NCI-H146 treated with DMSO at 0.1 percent for 48 hours (cell line): ENCODE measurements around the gene ZFYVE19.

Source experiments
- DNase-seq: peaks from one replicate; lab custom pipeline; 2025; ENCODE audit not compliant: unreplicated experiment; lab: John Stamatoyannopoulos, UW

The ZFYVE19 gene

GRCh38 chr15:40807028-40807887 is at the start of gene ZFYVE19, which contains the start of gene DNAJC17:
ZFYVE19 (plus strand) TSS chr15:40807089; CDS start chr15:40807590, 501 bp downstream.
DNAJC17 (minus strand) TSS chr15:40807473; CDS start chr15:40807446, 27 bp downstream.
- DNase-seq, result peak; percentile 87

DNA sequence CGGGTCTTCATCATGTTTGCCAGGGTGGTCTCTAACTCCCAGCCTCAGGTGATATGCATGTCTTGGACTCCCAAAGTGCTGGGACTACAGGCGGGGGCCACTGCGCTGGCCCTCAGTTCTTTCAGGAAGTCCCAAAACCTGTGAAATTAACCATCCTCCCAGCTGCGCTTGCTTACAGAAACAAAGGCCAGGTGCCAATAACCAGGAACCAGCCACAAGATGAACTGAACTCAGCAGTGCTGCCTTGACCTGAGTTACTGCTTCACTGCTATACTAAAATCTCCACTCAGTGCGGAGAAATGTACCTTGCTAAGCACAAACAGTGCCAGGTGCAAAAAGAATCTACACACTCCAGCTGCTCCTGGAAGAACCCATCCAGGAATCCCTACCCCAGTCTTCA is 46.9 kb upstream of the ZFYVE19 start:
- DNase-seq, result no peak

GRCh38 chr15:40762919-40763800 is 43.7 kb upstream of the ZFYVE19 start:
- DNase-seq, result peak; percentile 60

GRCh38 chr15:40763801-40764628 is 42.9 kb upstream of the ZFYVE19 start, which contains the start of gene GCHFR:
GCHFR (plus strand) TSS chr15:40764068; CDS start chr15:40764181, 113 bp downstream.
- DNase-seq, result no peak

DNA sequence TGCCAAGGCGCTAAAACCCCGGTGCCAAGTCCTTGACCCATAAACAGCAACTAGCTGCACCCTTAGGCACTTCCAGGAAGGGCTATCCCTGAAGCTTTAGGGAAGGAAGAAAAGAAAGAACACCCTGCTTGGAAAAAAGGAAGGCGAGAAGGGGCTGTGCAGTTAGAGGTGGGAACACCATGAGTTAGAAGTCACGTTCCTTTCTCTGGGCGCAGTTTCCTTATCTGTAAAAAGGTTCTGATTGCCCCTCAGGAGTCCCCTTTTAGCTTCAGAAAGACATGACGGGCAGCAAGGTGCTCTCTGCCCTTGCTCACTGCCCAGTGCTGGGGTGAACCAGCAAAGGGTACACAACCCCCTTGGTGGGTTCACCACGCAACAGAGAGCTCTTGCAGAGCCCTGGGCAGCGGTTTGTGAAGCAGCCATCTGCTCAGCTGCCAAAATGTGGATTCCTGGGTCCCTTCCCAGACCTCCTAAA is 42.2 kb upstream of the ZFYVE19 start:
- DNase-seq, result no peak

DNA sequence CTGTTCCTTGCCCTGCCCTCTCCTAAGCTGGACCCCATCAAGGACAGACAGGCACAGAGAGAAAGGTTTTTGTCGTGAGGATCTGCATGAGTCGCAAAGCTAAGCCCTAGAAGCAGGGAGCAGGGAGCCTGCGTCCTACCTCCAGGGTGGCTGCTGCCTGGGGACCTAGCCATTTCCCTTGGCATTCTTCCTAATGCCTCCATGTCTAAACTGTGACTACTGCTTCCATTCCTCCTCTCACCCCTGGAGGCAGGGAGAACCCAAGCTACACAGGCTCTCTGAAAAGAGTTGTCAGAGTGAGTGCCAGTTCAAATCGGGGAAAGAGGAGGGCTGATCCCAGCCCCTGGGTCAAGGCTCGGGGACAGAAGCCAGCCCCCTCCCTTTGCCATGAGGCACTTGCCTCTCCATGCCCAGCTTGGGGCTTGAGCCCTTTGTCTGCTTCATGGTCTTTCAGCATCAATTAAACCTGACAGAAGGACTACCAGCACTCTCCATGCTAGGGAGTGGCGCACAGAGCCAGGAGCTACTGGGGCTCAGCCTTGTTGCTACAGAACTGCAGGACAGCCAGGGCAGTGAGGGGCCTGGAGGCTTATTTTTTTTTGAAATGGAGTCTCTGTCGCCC is 40.6 kb upstream of the ZFYVE19 start:
- no peak for DNase-seq

DNA sequence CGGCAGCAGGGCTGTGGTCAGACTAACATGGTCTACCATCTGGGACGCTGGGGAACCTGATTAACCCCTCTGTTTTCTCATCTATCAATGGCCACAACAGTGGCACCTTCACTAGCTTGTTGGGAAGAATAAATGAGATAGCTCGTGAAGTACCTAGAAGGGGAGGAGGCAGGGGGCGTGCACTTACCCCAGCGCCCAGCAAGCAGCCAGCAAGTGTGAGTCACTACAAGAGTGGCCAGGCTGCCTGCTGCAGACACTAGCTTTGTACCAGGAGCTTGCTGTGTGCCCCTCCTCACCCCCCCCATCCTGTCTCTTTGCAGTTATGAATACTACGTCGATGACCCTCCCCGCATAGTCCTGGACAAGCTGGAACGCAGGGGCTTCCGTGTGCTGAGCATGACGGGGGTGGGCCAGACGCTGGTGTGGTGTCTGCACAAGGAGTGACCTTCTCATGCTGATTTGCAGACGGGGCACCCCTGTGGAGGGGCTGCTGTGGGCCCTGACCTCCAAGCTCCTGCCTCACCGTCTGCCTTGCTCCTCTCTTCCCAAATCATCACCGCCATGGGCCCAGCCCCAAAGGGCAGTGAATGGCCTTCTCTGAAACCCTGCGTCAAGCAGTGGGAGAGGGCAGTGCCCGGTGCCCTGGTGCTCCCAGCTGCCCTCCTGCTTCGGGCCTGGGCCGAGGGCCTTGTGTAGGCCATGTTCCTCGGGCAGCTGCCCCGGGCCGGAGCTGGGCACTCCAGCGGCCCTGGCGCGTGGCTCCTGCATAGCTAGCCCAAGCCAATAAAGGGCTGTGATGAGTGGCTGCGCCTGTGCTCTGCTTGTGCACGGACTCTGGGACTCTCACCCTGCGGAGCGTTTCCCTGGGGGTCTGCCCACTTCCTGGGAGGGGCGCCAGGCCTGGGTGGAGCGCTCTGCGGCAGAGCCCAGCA is 39.7 kb upstream of the ZFYVE19 start:
- DNase-seq, result no peak

DNA sequence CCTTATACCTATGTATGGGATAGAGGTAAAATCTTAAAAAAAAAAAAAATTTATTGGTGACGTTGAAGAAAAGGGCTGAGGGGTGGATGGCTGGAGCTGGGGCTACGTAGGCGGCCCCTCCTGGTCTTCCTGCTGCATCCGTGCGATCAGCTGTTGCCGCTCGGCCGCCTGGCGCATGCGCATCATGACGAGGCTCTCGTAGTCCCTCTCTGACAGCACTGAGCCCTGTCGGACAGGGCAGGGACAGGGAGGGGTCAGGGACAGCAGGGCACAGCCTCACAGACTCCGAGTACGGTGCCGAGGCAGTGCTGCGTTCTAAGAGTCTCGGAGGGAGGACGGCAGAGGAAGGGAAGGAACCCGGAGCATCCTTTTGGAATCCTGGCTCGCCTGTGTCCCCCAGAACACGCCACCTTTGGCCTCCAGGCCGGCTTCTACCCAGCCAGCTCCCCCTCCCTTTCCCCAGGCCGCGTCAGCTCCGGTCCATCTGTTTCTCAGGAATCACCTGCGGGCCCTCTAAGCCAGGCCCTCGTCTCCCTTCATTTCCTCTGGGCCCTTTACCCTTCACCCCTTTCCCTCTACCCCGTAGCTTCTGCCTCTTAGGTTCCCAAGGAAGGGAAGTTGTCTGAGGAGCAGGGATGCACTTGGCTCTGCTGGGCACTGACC is 38.9 kb upstream of the ZFYVE19 start:
- DNase-seq, result no peak

DNA sequence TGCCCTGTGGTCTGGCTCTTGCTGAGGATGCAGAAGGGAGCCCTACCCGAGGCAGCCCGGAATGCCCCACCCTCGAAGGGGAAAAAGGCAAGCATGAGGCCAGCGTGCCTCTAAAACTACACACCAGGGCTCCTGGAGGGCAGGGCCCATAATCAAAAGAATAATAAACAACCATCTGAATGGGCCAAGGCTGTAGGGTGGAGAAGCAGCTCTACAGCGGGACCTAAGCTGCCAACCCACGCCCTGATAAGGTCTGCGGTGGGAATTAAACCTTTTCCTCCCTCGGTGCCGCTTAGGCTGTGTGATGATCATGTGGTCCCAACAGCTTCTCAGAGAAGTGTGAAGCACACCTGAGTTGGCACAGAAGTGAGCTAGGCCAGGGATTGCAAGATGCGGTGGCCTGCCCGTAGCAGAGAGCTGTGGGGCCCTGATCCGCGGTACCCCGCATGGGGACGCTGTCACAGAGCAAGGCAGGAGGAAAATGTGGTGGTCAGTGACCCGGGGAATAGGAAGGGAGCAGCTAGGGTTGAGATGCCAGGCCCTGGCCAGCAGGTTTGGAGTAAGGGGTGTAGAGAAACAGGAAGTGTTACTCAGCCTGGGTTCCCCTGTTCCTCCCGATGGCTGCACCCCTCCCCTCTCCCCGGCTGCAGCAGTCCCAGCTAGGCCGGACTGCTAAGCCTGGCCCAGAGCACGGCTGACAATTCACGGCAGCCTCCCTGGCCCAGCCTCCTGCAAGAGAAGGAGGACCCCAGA is 38.2 kb upstream of the ZFYVE19 start:
- no peak for DNase-seq

GRCh38 chr15:40769274-40770146 is 37.4 kb upstream of the ZFYVE19 start, which contains the start of gene C15orf62:
C15orf62 (plus strand) TSS chr15:40769980; CDS start chr15:40770496, 516 bp downstream.
- DNase-seq, result no peak

GRCh38 chr15:40770147-40770721 is 36.7 kb upstream of the ZFYVE19 start:
- DNase-seq, result no peak

DNA sequence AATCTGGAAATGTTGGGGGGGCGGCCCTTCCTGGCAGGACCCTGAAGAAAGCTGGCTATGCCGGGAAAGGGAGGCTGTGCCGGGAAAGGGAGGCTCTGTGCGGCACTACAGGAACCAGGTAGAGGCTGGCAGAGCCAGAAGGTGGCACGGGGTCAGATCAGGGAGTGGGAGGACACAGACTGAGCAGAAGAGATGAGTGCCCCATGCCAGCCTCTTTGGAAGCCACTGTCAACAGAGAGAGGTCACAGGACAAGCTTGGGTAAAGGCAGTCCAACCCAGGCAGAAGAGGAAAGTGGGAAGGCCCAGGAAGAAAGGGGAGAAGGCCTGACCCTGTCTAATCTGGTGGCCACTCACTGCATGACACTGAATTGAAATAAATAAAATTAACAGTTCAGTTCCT is 35.6 kb upstream of the ZFYVE19 start:
- no peak for DNase-seq

DNA sequence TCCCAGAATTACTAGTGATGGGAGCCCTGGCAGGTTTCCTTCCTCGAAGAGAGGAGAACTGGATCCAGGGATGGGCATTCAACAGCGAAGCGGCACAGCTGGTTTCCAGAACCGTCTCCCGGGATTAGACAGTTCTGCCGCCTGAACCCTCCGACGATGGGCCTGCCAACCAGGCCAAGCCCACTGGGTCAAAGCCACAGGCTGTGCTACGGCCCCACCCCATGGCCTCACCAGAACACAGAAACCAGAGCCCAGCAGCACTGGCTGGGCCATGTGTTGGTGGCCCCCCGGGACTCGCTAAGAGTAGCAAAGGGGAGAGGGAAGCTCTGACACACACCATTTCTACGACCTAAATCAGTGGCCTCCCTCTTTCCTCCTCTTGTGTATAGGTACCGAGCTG is 34.9 kb upstream of the ZFYVE19 start:
- no peak for DNase-seq

- no peak for DNase-seq
Measured at GRCh38 chr15:40773496-40773895, 33.4 kb upstream of the ZFYVE19 start.

DNA sequence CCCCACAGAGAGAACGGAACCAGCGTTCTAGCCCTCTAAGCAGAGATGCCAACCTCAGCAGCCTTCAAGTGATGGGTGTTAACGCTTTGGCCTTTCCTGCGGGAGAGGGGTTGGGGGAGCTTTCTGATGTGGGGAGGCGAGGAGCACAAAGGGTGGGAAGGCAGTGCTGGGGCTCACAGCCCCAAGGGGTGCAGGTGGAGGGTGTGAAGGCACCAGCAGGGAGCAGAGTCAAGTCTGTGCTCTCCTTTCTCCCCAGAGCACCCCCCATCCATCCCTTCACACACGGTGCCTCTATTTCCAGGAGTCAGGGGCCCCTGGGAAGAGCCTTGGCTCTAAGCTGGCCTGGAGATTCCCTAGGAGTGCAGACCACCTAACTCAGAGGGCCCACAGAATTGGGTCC is 33.0 kb upstream of the ZFYVE19 start:
- no peak for DNase-seq

GRCh38 chr15:40775007-40775406 is 31.9 kb upstream of the ZFYVE19 start:
- no peak for DNase-seq
